ENCODE data around the gene YIF1B. TPM values are rescaled to one million over a fixed set of nuclear protein-coding genes. Genes with fewer than 3 reads are reported as not detected.

YIF1B gene
- total and polyA plus RNA-seq, 3 experiments from 2014 or later: 45.4 to 60.3 (median 57.9) TPM

DNA sequence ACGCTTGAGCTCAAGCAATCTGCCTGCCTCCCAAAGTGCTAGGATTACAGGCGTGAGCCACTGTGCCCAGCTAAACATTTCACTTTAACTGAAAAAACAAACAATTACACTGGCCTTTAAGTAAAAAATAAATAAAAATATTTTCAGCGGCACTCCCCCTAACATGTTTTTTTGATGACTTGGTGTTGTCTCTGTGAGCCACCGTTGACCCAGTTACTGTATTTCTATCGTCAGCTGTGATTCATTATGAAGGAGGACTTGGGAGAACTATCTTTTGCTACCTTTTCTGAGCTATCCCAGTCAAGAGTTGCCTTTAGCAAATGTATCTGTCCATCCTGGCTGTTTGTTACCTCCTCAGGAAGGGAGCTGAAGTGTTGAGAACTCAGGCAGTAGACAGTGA, 30.2 kb downstream of the YIF1B start:
- peaks cover 0 to 36% (median 6%) of the 10 kb centered on the region in 3 donors for H3K36me3 Mint-ChIP-seq
- H3K27ac Mint-ChIP-seq: no peak overlapping the region
- no peaks in the 10 kb centered on the region for H3K9me3 Mint-ChIP-seq
- Histone ChIP-seq H3K4me3 (ENCODE audit: low read length) (no peak overlapping the region), H3K27me3 (ENCODE audit: insufficient read depth, low read length, poor library complexity, severe bottlenecking) (no peaks in the 10 kb centered on the region), H3K36me3 (ENCODE audit: insufficient read depth, low read length) (no peaks in the 10 kb centered on the region), H3K27ac (ENCODE audit: low read depth, low read length) (no peak overlapping the region), H3K9me3 (ENCODE audit: low read length) (no peaks in the 10 kb centered on the region), H3K4me1 (ENCODE audit: insufficient read depth, low read length) (no peaks in the 10 kb centered on the region)
- H3K27me3 Mint-ChIP-seq: no peaks in the 10 kb centered on the region
- ChIA-PET CTCF (no interaction called here), POLR2A (no interaction called here)
- H3K4me1 Mint-ChIP-seq: peaks cover 4 to 9% (median 8%) of the 10 kb centered on the region in 3 donors
- H3K4me3 Mint-ChIP-seq: no peak overlapping the region
- no peak for DNase-seq

DNA sequence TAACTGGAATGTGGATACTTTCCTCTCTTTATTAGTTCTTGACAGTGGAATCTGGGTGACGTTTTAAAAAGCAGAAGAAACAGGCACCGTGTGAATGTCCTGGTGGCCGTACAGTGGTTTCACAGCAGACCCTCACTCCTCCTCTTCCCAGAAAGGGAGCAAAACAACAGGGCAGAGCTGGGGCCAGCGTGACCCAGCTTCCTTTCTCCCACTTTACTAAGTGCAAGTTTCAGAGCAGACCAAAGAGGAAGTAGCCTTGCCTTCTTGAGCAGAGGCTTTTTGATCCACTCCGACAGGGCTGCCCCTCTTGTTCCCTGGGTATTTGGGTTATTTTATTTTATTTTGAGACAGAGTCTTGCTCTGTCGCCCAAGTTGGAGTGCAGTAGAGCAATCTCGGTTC, 31.3 kb downstream of the YIF1B start:
- DNase-seq: no peak

DNA sequence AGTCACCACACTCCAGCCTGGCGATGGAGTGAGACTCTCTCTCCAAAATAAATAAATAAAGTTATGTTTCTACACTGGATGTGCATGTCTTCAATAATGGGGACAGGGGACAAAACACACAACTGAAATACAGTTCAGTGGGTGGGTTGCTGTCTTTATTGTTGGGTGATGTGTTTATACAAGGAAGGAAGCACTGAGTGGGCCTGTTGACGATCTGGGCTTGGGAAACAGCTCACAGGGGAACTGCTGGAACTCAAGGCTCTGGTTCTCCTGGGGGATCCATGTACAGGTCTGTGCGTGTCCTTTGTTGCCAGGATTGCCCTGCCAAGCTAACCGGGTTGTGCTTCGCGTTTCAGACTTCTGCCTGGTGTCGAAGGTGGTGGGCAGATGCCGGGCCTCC, 32.5 kb downstream of the YIF1B start:
- no peaks in the 10 kb centered on the region for H3K27me3 Mint-ChIP-seq
- ChIA-PET CTCF (no interaction called here), POLR2A (no interaction called here)
- Histone ChIP-seq H3K9me3 (ENCODE audit: low read length) (no peaks in the 10 kb centered on the region), H3K27me3 (ENCODE audit: insufficient read depth, low read length, poor library complexity, severe bottlenecking) (no peaks in the 10 kb centered on the region), H3K4me3 (ENCODE audit: low read length) (no peak overlapping the region), H3K36me3 (ENCODE audit: insufficient read depth, low read length) (no peaks in the 10 kb centered on the region), H3K4me1 (ENCODE audit: insufficient read depth, low read length) (no peaks in the 10 kb centered on the region), H3K27ac (ENCODE audit: low read depth, low read length) (no peak overlapping the region)
- peaks cover 4 to 9% (median 8%) of the 10 kb centered on the region in 3 donors for H3K4me1 Mint-ChIP-seq
- H3K36me3 Mint-ChIP-seq: peaks cover 0 to 22% (median 6%) of the 10 kb centered on the region in 3 donors
- no peaks in the 10 kb centered on the region for H3K9me3 Mint-ChIP-seq
- no peak overlapping the region for H3K27ac Mint-ChIP-seq
- no peak for DNase-seq
- H3K4me3 Mint-ChIP-seq: peak overlapping the region in 1 of 7 donors; percentile 23

More for the DNA sequence above, 31.3 kb downstream of the YIF1B start:
- Mint-ChIP-seq H3K27me3 (no peaks in the 10 kb centered on the region), H3K4me1 (peaks cover 4 to 9% (median 8%) of the 10 kb centered on the region in 3 donors), H3K9me3 (no peaks in the 10 kb centered on the region), H3K36me3 (peaks cover 0 to 28% (median 6%) of the 10 kb centered on the region in 3 donors), H3K4me3 (no peak overlapping the region), H3K27ac (peak overlapping the region in 1 of 8 donors; percentile 33)
- ChIA-PET POLR2A (no interaction called here), CTCF (no interaction called here)
- Histone ChIP-seq H3K36me3 (ENCODE audit: insufficient read depth, low read length) (no peaks in the 10 kb centered on the region), H3K27me3 (ENCODE audit: insufficient read depth, low read length, poor library complexity, severe bottlenecking) (no peaks in the 10 kb centered on the region), H3K9me3 (ENCODE audit: low read length) (no peaks in the 10 kb centered on the region), H3K4me3 (ENCODE audit: low read length) (no peak overlapping the region), H3K4me1 (ENCODE audit: insufficient read depth, low read length) (no peaks in the 10 kb centered on the region), H3K27ac (ENCODE audit: low read depth, low read length) (no peak overlapping the region)

DNA sequence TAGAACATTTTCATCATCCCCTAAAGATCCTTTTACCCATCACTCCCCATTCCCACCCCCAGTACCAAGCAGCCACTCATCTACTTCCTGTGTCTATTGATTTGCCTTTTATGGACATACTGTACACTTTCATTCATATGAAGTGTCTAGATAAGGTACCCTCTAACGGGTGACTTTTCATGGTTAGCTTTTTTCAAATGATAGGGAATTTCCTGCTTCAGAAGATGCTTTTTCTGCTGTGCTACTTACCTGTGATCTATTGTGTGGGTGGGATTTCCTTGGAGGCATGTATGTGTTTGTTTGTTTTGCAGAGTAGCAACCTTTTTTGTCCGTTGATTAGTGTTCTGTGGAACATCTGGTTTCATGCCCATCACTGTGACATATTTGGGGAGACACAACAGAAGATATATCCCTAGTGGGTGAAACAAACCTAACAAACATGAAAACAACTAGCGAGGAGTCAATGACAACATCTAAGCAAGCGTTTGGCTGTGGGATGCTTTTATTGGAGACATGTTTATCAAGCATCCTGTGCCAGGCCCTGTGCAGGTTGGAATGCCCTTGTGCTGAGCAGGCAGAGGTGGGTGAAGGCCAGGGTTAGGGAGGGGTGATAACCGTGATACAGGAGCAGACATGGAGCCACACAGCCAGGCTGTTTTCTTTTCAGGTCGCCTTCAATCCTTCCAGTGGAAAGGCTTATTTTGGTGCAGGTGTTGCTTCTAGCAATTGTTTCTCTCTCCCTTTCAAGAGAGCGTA, 33.8 kb downstream of the YIF1B start:
- Histone ChIP-seq H3K4me3 (ENCODE audit: low read length) (no peak overlapping the region), H3K9me3 (ENCODE audit: low read length) (no peaks in the 10 kb centered on the region), H3K27me3 (ENCODE audit: insufficient read depth, low read length, poor library complexity, severe bottlenecking) (no peaks in the 10 kb centered on the region), H3K36me3 (ENCODE audit: insufficient read depth, low read length) (no peaks in the 10 kb centered on the region), H3K27ac (ENCODE audit: low read depth, low read length) (no peak overlapping the region), H3K4me1 (ENCODE audit: insufficient read depth, low read length) (no peaks in the 10 kb centered on the region)
- DNase-seq: no peak
- Mint-ChIP-seq H3K36me3 (peaks cover 0 to 18% (median 3%) of the 10 kb centered on the region in 3 donors), H3K27me3 (no peaks in the 10 kb centered on the region), H3K4me3 (no peak overlapping the region), H3K4me1 (peaks cover 4 to 9% (median 8%) of the 10 kb centered on the region in 3 donors), H3K27ac (peak overlapping the region in 6 of 8 donors; percentile 1 to 74 (median 54)), H3K9me3 (no peaks in the 10 kb centered on the region)
- ChIA-PET POLR2A (no interaction called here), CTCF (no interaction called here)

DNA sequence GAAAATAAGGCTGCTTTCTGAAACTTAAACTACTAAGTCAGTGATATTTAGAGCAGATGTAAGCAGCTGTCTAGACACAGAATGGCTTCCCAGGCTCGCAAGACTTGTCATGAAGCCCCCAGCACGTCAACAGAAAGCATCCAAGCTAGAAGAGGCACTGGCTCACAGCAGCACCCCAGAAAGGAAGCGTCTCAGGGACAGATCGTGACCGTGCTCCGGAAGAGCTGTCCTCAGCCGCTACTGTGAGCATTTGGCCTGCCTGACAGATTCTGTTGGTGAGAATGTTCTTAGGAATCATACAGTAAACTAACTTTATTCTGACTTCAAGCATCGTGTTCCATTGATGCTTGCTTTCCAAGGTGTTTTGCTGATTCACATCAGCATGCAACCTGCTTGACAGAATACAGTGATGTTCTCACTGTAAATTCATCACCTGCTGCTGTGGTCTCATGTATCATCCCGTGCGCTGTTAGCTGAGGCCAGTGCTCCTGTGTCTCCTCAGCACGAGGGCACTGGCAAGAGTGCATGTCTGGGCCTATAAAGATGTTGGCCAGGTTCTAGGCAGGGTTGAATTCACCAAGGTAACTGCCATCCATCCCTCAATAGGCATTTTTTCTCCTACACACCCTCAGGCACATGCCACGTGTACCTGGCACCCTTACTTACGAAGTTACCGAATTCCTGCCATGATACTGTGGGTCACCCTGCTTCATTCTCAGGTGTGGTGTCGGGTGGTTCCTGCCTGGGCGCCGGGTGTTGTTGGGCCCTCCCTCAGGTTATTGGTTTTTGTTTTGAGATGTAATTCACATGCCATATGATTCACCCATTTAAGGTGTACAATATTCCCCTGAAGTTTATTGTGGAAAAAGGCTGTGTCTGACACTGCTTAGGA, 35.5 kb downstream of the YIF1B start:
- Mint-ChIP-seq H3K9me3 (no peaks in the 10 kb centered on the region), H3K27ac (peak overlapping the region in 3 of 8 donors; percentile 29 to 72 (median 69)), H3K36me3 (peaks cover 0 to 10% (median 4%) of the 10 kb centered on the region in 3 donors), H3K4me1 (peaks cover 4 to 9% (median 8%) of the 10 kb centered on the region in 3 donors), H3K27me3 (no peaks in the 10 kb centered on the region), H3K4me3 (no peak overlapping the region)
- ChIA-PET POLR2A (no interaction called here), CTCF (interaction anchor here (0.9 kb wide), 1 partner anchor 377 kb away, joined by 3 read pairs; no protein-coding TSS in a partner anchor)
- Histone ChIP-seq H3K4me1 (ENCODE audit: insufficient read depth, low read length) (no peaks in the 10 kb centered on the region), H3K27me3 (ENCODE audit: insufficient read depth, low read length, poor library complexity, severe bottlenecking) (no peaks in the 10 kb centered on the region), H3K4me3 (ENCODE audit: low read length) (no peak overlapping the region), H3K27ac (ENCODE audit: low read depth, low read length) (no peak overlapping the region), H3K36me3 (ENCODE audit: insufficient read depth, low read length) (no peaks in the 10 kb centered on the region), H3K9me3 (ENCODE audit: low read length) (no peaks in the 10 kb centered on the region)
- DNase-seq: no peak

DNA sequence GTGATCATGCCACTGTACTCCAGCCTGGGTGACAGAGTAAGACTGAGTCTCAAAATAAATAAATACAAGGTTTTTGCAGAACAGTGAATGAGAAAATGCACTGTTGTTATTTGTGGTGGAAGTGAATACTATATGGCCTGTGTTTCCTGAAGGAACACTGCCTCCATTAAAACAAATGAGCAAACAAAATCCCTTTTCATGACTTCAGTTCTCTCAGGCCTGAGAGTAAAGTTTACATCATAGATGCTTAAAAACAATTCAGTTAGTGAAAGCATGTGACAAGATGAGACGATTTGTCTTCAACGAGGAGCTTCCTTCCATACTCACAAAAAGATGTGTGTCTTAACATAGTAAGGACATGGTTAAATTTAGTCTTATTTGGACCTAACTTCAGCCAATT, 37.0 kb downstream of the YIF1B start:
- CTCF ChIA-PET: no interaction called here
- peaks cover 0 to 5% (median 1%) of the 10 kb centered on the region in 3 donors for H3K36me3 Mint-ChIP-seq
- Histone ChIP-seq H3K36me3 (ENCODE audit: insufficient read depth, low read length) (no peaks in the 10 kb centered on the region), H3K27me3 (ENCODE audit: insufficient read depth, low read length, poor library complexity, severe bottlenecking) (no peaks in the 10 kb centered on the region), H3K27ac (ENCODE audit: low read depth, low read length) (no peak overlapping the region), H3K4me3 (ENCODE audit: low read length) (no peak overlapping the region), H3K9me3 (ENCODE audit: low read length) (no peaks in the 10 kb centered on the region), H3K4me1 (ENCODE audit: insufficient read depth, low read length) (no peaks in the 10 kb centered on the region)
- H3K27ac Mint-ChIP-seq: no peak overlapping the region
- no peak overlapping the region for H3K4me3 Mint-ChIP-seq
- peaks cover 4 to 9% (median 8%) of the 10 kb centered on the region in 3 donors for H3K4me1 Mint-ChIP-seq
- no peak for DNase-seq
- no peaks in the 10 kb centered on the region for H3K27me3 Mint-ChIP-seq
- POLR2A ChIA-PET: no interaction called here
- H3K9me3 Mint-ChIP-seq: no peaks in the 10 kb centered on the region

DNA sequence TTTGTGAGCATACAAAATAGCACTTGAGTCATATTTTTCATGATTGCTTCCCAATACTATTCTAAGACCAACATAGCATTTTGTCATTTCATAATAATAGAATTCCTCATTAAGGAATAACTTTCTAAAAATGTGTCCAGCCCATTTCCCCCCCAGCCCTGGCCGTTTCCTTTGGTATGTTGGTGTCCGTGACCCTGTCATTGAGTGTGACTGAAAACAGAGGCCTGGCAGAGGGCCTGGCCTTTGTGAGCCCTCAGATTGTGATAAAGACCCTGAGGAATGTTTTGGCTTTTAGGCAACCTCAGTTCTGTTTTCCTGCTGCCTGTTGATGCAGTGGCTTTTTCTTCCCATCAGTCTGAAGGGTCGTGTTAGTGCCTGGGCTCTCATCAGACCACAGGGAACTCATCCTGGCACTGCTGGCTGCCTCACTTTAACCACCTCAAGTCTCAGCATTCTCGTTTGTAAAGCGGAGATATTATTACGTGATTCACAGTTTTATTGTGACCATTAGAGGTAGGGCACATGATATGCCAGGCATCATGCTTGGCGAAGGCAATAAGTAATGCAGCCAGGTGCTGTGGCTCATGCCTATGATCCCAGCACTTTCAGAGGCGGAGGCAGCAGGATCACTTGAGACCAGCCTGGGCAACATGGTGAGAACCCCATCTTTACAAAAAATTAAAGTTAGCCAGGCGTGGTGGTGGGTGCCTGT, 37.6 kb downstream of the YIF1B start:
- no peak overlapping the region for H3K27ac ChIP-seq (ENCODE audit: low read depth, low read length)
- H3K36me3 ChIP-seq (ENCODE audit: insufficient read depth, low read length): no peaks in the 10 kb centered on the region
- H3K4me3 Mint-ChIP-seq: no peak overlapping the region
- H3K27ac Mint-ChIP-seq: no peak overlapping the region
- H3K27me3 Mint-ChIP-seq: no peaks in the 10 kb centered on the region
- H3K4me1 ChIP-seq (ENCODE audit: insufficient read depth, low read length): no peaks in the 10 kb centered on the region
- POLR2A ChIA-PET: no interaction called here
- CTCF ChIA-PET: no interaction called here
- DNase-seq: no peak
- no peaks in the 10 kb centered on the region for H3K27me3 ChIP-seq (ENCODE audit: insufficient read depth, low read length, poor library complexity, severe bottlenecking)
- H3K36me3 Mint-ChIP-seq: peaks cover 0 to 2% (median 2%) of the 10 kb centered on the region in 3 donors
- no peaks in the 10 kb centered on the region for H3K9me3 ChIP-seq (ENCODE audit: low read length)
- H3K9me3 Mint-ChIP-seq: no peaks in the 10 kb centered on the region
- H3K4me3 ChIP-seq (ENCODE audit: low read length): no peak overlapping the region
- H3K4me1 Mint-ChIP-seq: peaks cover 4 to 9% (median 8%) of the 10 kb centered on the region in 3 donors
